ENCODE results near the gene TMEM42.
A peak's percentile ranks its signal among the peaks of the same experiment; 100 is the strongest.
"Not testable (repeated sequence)": the region's sequence is repeated elsewhere in the genome, so short reads cannot be mapped to it uniquely, and the experiment has no call there.

Gene TMEM42

DNA sequence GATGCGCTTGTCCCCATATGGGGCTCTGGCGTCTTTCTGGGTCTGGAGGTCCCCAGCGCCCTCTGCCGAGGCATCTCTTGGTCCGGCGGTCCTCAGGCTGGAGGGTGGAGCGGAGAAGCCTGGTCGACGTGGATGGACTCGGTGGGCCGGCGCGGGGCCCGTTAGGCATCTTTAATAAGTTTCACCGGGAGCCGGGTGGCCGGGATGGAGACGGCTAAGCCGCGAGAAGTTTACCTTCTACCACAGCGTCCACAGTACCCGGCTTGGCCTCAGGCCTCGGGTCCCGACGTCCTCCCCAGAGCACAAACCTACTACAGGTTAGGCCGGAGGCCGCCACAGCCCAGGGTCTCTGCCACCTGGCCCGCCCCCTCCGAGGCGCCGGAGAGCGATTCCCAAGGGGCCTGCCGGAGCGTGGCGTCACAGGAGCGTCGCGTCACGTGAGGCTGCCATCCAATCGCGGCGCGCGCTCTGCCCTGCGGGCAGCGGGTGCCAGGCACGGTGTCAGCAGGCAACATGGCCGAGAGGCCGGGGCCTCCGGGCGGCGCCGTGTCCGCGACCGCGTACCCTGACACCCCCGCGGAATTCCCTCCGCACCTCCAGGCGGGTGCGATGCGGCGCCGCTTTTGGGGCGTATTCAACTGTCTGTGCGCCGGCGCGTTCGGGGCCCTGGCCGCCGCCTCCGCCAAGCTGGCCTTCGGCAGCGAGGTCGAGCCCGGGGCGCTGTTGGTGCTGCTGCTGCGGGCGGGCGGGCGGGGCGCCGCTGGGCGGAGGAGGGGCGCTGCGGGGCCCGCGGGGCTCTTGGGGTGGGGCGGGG lies at the start of gene TMEM42:
Gene TMEM42, plus strand, starts transcription at position 501 of the 814 bp plus-strand sequence. Its CDS starts 13 bp downstream, at position 514.
- no peak for FAIRE-seq
- DNase-seq (ENCODE audit: low spot score), result peak; percentile 60

DNA sequence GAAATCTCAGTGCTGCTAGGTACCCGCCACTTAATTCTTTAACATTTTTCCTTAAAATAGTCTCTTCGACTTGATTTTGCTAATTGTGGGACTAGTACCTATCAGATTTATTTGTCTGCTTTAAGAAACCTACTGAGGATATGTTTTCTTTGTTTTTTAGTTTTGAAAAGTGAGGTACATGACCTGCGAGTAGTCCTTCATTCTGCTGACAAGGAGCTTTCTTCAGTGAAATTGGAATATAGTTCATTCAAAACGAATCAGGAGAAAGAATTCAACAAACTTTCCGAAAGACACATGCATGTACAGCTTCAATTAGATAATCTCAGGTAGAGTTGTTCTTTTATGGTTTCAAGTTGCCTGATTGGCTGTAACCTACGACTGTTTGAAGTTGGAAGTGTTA lies 47.0 kb upstream of the TMEM42 start:
- DNase-seq (ENCODE audit: low spot score), result no peak
- no peak for FAIRE-seq

DNA sequence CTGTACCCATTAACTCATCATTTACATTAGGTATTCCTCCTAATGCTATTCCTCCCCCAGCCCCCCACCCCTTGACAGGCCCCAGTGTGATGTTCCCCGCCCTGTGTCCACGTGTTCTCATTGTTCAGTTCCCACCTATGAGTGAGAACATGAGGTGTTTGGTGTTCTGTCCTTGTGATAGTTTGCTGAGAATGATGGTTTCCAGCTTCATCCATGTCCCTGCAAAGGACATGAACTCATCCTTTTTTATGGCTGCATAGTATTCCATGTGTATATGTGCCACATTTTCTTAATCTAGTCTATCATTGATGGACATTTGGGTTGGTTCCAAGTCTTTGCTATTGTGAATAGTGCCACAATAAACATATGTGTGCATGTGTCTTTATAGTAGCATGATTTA lies 45.4 kb upstream of the TMEM42 start:
- not testable (repeated sequence) for FAIRE-seq

DNA sequence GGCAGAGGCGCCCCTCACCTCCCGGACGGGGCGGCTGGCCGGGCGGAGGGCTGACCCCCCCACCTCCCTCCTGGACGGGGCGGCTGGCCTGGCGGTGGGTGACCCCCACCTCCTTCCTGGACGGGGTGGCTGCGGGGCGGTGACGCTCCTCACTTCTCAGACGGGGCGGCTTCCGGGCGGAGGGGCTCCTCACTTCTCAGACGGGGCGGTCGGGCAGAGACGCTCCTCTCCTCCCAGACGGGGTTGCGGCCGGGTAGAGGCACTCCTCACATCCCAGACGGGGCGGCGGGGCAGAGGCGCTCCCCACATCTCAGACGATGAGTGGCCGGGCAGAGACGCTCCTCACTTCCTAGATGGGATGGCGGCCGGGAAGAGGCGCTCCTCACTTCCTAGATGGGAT lies 40.5 kb upstream of the TMEM42 start:
- not testable (repeated sequence) for FAIRE-seq; DNase-seq (ENCODE audit: low spot score)

More for the DNA sequence above, 45.4 kb upstream of the TMEM42 start:
- DNase-seq (ENCODE audit: low spot score), result not testable (repeated sequence)

DNA sequence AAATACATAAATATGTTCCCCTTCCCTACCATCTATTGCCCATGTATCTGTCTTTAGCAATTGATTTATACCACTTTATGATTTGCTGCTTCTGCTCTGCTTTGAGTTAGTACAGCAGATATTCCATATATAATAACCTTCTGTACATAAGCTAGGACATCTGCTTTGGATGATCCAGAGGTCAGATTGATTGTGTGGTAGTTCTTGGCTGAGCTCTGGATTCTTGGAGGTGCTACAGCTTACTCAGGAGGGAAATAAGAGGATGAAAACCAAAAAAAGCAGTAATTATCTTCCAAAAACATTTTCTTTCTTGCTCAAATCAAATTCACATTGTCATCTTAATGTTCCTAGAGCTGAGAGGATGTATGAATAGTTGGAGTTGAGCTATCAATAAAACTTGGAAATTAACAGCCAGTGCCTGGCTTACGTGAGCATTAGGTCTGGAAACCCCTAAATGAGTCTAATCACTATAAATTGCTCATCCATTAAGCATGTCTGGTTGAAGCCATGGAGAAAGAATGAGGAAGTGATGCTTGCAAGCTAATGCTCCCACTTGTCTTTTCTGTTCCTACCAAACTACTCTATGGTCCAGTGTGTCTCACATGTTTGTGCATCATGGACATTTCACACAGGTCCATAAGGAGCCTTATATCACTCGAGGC lies 36.3 kb upstream of the TMEM42 start:
- FAIRE-seq (peak; percentile 26), DNase-seq (ENCODE audit: low spot score) (peak; percentile 61)

DNA sequence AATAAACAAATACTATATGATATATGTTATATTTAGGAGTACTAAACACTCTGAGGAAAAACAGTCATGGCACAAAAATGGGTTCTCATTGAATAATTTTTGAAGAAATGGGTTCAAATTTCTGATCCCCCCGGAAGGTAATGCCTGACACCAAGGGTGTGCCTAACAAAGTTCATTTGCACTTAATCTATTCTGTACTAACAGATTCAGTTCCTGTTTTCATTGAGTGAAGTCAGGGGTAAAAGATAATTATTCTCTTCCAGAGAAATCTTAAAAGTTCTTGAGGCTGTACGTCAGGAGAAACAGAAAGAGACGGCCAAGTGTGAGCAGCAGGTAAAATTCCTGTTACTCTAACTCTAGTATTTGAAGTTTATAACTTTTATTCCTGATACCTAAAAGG lies 34.5 kb upstream of the TMEM42 start:
- no peak for FAIRE-seq
- no peak for DNase-seq (ENCODE audit: low spot score)

DNA sequence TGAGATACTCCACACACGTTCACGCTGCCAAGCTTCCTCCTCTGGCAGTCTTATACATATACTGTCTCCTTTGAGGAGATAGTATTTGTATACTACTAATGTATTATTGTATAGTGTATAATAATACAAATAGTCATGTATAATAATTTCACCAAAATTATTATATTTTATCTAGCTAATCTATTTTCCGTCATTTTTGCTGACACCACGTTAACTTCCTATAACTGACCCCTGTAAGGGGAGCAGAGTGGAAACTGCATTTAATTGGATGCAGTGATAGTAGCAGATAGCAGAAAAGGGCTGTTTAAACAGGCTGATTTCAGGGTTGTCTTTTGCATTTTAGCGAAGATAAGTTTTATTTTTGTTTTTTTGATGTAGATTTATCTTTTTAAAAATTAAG lies 30.5 kb upstream of the TMEM42 start:
- DNase-seq (ENCODE audit: low spot score) (no peak), FAIRE-seq (no peak)

DNA sequence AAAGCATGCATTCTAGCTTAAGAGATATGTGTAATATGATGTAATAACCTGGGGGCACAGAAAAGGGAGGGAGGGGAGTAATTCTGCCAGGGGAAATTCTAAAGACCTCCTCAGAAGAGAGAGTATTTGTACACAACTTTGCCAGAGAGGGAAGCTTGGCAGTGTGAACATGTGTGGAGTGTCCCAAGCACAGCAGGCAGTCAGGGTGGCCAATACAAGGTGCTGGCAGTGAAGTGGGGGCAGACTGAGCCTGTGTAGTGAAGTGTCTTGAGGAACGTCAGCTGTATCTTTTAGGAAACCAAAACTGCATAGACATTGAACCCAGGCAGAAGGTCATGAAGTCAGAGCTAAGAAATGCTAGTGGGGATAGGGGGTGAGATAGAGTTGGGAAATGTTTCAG lies 29.7 kb upstream of the TMEM42 start:
- FAIRE-seq (no peak), DNase-seq (ENCODE audit: low spot score) (no peak)

DNA sequence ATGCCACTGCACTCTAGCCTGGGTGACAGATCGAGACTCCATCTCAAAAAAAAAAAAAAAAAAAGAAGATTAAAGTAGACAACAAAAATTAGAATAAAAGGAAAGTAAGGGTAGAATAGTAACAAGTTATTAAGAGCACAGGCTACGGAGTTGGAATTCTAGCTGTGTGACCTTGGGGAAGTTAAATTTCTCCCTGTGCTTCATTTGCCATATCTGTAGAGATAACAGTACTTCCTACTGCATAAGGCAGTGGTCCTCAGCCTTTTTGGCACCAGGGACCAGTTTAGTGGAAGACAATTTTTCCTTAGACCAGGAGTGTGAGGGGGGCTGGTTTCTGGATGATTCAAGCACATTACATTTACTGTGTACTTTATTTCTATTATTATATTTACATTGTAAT lies 28.7 kb upstream of the TMEM42 start:
- DNase-seq (ENCODE audit: low spot score) (no peak), FAIRE-seq (no peak)

DNA sequence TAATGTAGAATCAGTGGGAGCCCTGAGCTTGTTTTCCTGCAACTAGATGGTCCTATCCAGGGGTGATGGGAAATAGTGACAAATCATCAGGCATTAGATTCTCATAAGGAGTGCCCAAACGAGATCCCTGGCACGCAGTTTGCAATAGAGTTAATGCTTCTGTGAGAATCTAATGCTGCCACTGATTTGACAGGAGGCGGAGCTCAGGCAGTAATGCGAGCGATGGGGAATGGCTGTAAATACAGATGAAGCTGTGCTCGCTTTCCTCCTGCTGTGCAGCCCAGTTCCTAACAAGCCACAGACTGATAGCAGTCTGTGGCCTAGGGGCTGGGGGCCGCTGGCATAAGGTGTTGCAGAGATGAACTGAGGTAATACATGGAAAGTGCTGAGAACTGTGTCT lies 28.3 kb upstream of the TMEM42 start:
- FAIRE-seq (no peak), DNase-seq (ENCODE audit: low spot score) (no peak)

DNA sequence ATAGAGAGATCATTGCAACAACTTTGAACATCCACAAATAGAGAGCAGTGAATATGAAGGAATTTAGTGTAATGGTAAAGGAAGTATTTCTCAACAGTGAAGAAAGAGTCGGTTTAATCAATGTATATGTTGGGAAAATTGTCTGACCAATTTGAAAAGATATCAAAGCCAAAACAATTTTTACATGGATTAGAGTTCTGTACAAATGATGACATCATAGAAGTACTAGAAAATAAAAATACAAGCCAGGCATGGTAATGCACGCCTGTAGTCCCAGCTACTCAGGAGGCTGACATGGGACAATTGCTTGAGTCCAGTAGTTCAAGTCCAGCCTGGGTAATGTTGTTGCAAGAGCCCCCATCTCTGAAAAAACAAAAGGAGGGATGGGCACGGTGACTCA lies 26.0 kb upstream of the TMEM42 start:
- no peak for DNase-seq (ENCODE audit: low spot score)
- no peak for FAIRE-seq

DNA sequence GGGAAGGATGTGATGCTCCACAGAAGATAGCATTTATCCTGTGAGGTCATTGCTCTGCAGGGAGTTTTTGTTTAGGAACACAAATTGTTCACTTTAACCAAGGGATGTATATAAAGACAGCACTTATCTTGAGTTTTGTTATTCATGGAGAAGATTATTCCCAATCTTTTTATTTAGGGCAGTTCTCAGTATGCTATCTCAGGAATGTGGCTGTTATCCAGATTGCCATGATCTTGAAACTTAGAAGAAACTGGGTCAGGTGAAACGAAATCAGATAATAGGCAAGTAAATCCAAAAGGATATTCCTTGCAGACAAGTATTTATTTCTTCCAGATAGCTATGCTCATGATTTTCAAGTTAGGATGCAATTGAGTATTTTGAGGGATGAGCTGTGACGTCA lies 19.3 kb upstream of the TMEM42 start:
- DNase-seq (ENCODE audit: low spot score) (no peak), FAIRE-seq (no peak)

DNA sequence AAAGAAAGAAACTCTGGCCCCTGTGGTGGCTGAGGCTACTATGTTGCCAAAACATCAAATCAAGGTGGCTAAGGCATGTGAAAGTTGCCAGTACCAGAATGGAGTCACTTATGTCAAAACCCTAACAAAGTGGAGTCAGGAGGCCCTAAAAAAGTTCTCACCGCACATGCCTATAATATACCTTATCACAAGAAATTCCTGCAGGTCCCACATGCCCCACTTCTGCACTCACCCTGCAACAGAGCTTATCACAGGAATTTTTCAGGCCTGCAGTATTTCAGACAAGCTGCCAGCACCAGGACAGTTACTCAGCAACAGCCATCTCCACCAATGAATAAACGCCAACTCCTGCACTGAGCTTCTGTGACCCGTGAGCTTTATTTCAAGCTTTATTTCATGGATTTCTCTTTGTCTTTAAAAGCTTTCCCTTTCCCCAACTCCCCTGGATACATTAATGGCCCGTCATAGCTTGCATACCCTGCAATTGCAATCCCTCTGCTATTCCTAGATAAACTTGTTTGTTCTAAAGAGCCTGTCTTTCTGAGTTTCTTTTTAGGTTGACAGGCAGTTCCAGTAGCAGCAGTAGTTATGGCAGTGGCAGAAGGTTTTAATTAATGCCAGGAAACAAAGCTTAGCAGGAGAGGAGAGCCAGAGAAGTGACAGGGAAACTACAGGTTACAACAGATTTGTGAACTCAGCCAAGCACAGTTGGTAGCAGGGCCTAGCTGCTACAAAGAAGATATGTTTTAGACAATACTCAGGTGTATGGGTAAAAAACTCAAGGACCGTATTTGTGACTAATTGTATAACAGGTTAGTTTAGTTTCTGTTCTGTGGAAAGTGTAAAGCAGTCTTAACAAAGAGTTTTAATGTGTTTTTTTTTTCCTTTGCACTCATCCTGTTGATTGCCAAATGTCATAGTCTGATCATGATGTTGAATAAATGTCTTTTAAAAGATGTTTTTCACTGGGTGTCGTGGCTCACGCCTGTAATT lies 15.9 kb upstream of the TMEM42 start:
- DNase-seq (ENCODE audit: low spot score) (no peak), FAIRE-seq (no peak)

DNA sequence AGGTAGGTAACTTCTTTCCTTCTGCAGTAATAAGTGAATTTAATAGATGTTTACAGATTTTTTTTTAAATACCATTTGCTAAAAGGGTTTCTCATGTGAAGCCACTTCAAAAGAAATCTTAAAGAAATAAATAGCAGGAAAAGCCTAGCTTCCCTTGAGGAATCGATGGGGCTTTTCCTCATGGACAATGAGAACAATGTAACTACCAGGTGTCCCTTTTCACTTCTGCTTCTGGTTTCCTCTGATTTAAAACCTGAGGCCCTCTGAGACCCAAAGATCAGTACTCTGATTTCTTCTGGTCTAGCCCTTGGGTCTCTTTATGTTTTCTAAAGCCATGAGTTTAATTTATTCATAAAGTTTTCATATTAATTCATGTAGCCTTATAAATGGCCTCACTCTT lies 13.1 kb upstream of the TMEM42 start:
- DNase-seq (ENCODE audit: low spot score) (no peak), FAIRE-seq (no peak)

DNA sequence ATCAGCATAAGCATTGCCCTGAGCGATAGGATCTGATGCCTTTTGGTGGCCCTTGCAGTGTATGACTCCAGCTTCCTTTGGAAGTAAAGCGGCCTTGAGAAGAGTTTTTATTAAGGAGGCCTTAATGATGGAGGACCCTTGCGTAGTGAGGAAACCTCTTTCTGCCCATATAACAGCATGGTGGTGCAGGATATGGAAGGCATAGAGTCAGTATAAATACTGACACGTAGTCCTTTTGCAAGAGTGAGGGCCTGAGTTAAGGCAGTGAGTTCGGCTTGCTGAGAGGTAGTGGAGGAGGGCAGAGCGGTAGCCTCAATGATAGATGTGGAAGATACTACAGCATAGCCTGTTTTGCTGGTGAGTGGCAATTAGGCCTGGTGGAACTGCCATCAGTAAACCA lies 5.0 kb upstream of the TMEM42 start:
- FAIRE-seq, result not testable (repeated sequence)

DNA sequence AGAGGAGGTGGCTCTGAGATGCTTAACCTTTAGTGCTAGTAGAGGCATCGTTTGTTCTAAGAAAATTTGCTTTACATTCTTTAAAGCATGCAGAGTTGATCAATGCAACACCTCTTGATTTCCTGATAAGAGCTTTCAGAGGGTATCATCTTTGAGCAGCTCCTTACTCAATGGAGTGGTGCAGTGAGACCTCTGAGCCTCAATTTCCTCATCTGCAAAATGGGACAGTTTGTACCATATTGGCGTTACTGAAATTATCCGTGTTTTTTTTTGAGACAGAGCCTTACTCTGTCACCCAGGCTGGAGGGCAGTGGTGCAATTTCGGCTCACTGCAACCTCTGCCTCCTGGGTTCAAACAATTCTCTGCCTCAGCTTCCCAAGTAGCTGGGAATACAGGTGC lies 1.6 kb upstream of the TMEM42 start:
- FAIRE-seq (no peak), DNase-seq (ENCODE audit: low spot score) (no peak)

More for the DNA sequence above, 5.0 kb upstream of the TMEM42 start:
- not testable (repeated sequence) for DNase-seq (ENCODE audit: low spot score)

DNA sequence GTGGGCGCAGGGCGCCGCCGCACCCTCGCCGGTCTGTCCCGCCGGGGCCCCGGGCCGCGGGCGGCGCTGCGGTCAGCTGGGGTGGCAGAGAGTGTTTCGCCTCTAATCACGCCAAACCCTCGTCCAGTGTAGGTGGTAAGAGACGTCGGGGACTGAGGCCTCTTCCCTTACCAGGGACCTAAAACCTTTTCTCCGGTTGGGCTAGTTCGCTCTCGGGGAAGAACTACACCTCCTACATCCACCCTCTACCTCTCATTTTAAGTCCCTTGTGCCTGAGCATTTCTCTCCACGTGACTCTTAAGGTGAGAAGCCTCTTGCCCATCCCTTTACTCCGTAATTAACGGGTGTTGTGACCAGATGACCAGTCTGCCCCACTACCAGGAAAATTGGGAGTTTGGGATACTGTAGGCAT lies 520 bp downstream of the TMEM42 start:
- FAIRE-seq, result no peak
- no peak for DNase-seq (ENCODE audit: low spot score)

DNA sequence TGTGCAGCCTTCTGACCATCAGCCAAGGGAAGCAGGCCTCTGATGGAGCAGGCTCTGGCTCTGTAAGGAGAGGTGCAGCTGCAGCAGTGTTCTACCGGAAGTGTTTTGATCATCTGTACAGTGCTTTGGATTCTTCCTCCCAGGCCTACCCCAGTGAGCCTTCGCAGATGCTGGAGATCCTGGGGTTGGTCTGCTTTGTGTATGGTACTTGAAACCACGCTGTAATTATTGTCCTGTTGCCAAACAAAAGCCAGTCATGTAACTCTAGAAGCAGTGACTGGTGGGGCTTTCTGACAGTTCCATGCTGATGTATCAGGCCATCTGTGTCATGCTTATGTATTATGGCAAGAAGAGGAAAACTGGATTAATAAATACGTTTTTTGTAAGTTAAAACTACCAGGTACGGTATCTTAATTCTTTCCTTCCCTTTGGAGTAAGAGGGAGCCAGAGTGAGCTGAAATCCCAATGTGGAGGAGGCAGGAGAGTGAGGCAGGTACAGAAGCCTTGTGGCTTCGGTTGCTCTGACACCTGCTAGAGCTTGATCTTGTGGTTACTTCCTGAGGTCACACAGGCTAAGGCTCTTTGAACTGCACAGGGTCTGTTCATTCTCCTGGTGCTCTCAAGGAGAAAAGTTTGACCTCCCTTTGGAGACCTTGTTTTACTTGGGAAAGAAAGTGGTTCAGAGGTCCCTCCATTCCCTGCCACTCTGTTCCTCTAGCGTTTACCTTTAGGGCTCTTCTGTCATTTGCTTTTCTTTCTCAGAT lies 3.7 kb downstream of the TMEM42 start:
- FAIRE-seq, result no peak
- no peak for DNase-seq (ENCODE audit: low spot score)

DNA sequence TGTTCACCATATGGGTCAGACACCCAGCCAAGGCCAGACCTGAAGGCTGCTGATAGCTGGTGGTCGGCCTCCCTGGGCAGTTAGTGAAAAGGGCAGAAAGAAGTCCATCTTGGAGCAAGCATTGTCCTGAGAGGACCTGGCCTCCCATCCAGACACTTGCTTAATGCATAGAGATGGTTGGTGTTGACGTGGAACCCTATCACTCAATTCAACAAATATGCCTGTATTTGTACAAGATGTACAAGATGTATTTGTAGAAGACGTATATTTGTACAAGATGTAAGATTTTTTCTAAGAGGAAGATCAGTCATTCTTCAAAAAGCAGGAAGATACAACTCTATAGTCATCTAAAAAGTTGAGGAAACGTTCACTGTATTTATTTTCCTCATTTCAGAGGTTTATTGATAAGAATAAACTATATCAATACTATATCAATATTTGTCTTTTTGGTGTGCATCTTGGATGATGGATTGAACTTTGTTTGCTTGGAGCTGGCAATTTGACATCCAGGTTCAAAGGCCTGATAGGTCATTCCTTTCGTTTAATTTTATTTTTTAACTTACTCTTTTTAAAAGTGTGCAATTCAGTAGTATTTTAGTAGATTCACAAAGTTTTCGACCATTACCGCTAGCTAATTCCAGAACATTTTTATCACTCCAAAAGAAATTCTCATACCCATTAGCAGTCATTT lies 5.9 kb downstream of the TMEM42 start:
- no peak for DNase-seq (ENCODE audit: low spot score)
- no peak for FAIRE-seq

DNA sequence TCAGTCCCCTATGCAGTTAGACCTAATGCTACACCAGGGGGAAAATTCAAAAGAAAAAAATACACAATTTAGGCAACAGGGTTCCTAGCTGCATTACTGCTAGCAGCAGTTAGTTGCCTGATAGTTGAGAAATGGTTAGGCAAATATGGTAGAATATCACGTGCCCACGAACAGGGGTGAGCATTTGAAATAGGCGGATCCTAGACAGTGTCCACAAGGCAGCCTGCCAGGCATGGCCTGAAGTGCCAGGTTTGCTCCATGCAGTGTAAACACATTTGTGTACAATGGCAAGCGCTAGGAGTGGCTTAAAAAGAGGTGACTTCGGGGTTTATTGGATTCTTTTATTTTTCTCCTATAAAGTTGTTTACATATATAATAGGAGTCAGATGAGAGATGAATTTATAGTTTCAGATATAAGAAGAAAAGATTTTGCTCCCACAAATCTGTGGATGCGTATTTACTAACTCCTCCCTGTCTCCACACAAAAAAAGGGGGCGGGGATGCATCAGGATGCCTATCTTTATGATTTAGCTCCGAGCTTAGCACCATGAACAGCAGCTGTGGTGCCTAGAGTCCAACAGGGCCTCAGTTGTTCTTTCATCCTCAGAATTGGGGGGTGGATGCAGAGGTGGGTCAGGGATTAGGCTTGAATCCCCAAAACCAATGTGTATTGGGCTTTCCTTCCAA lies 8.8 kb downstream of the TMEM42 start:
- FAIRE-seq, result no peak
- no peak for DNase-seq (ENCODE audit: low spot score)

All from RCC 7860 (cell line).